GM18519 (cell line): ENCODE measurements around the gene ZNF41.

Source experiments
- ATAC-seq: cut with Tn5 transposase; IDR thresholded peaks from one replicate; pipeline ENCODE4 v1.9.1; 2021; ENCODE audit warnings: mild to moderate bottlenecking, moderate library complexity; ENCODE audit not compliant: unreplicated experiment, low FRiP score

Gene ZNF41

GRCh38 chrX:47420962-47421361 lies 62.1 kb downstream of the ZNF41 start:
- ATAC-seq, result no peak

GRCh38 chrX:47420265-47420664 lies 62.8 kb downstream of the ZNF41 start:
- ATAC-seq, result no peak

GRCh38 chrX:47413179-47413594 lies 69.8 kb downstream of the ZNF41 start:
- no peak for ATAC-seq
